HepG2 (cell line): ENCODE measurements around the gene HTR4. TPM values are rescaled to one million over a fixed set of nuclear protein-coding genes. Genes with fewer than 3 reads are reported as not detected.

Source experiments
- ATAC-seq: fragments of 200-7000 bp; cut with Tn5 transposase; 3 replicates; pipeline ENCODE4 v1.9.1; 2020; ENCODE audit warnings: mild to moderate bottlenecking, moderate library complexity
- BruUV-seq: library from RNA; stranded (reverse); fragments of 400-500 nt; replicated peaks from 2 replicates; lab custom pipeline; 2021; lab: Mats Ljungman, UMichigan
- CTCF ChIA-PET: fragments of 300-600 bp; formaldehyde crosslinking; extraction: SDS; loops from one replicate; lab custom pipeline; 2021; ENCODE audit warnings: low total read pairs, inconsistent platforms, low intra/inter-chr PET ratio; lab: Yijun Ruan, JAX
- POLR2A ChIA-PET: fragments of 350-600 bp; sonication (Branson Sonifier 250); formaldehyde crosslinking; loops from one replicate; lab custom pipeline; 2020; ENCODE audit warnings: antibody characterized with exemption, inconsistent platforms; lab: Yijun Ruan, JAX
- DNase-seq: peaks from one replicate; pipeline ENCODE4 v3.0.0-alpha.2; 2015; ENCODE audit warnings: low spot score
- FAIRE-seq: peaks from 3 replicates; lab custom pipeline; 2011; peaks lifted over from hg19 to GRCh38; lab: Jason Lieb, UNC
- H2AFZ ChIP-seq: one replicate; pipeline ENCODE4 v1.6.1; 2011; ENCODE audit warnings: low read length, inconsistent platforms
- H3K27ac ChIP-seq: fragments of 300-600 bp; 3 replicates; pipeline ENCODE4 v1.8.0; 2011; ENCODE audit warnings: mixed run types, mild to moderate bottlenecking, mixed read lengths, low read length, inconsistent platforms; ENCODE audit not compliant: insufficient read depth; ENCODE audit errors: extremely low read length
- H3K27me3 ChIP-seq, 2 experiments: fragments of 200-600 bp in 1 of 2; 2 replicates in 1 of 2; 3 replicates in 1 of 2; pipeline versions ENCODE4 v1.6.0 to v1.8.0; 2011; ENCODE audit warnings: low read length in 2 of 2, mild to moderate bottlenecking in 2 of 2, moderate library complexity in 2 of 2, inconsistent platforms in 1 of 2; ENCODE audit not compliant: insufficient read depth in 2 of 2, control insufficient read depth in 1 of 2
- H3K36me3 ChIP-seq, 2 experiments: fragments of 200-600 bp in 1 of 2; replicated peaks in 1 of 2; 2 replicates in 1 of 2; 3 replicates in 1 of 2; pipeline versions ENCODE4 v1.5.1 to v1.8.0; 2011; ENCODE audit warnings: low read length in 2 of 2, inconsistent platforms in 1 of 2; ENCODE audit not compliant: insufficient read depth in 2 of 2, control insufficient read depth in 1 of 2
- H3K4me1 ChIP-seq: 2 replicates; pipeline ENCODE4 v1.5.1; 2012; ENCODE audit warnings: low read length, inconsistent platforms; ENCODE audit not compliant: insufficient read depth
- H3K4me2 ChIP-seq: 2 replicates; pipeline ENCODE4 v1.6.0; 2011; ENCODE audit warnings: low read depth, low read length, inconsistent platforms
- H3K4me3 ChIP-seq, 3 experiments: fragments of 200-600 bp in 1 of 3; sonication (generic), shearing (Covaris generic) in 1 of 3; replicated peaks in 1 of 3; 2 replicates each; pipeline ENCODE4 v1.5.1; 2011 to 2016; ENCODE audit warnings: low read length in 3 of 3, inconsistent platforms in 2 of 3, low read depth in 2 of 3, mild to moderate bottlenecking in 2 of 3, control low read depth in 1 of 3, mixed read lengths in 1 of 3; ENCODE audit not compliant: insufficient read depth in 1 of 3
- H3K79me2 ChIP-seq: one replicate; pipeline ENCODE4 v1.6.1; 2011; ENCODE audit warnings: low read length, inconsistent platforms; ENCODE audit not compliant: insufficient read depth
- H3K9ac ChIP-seq: 2 replicates; pipeline ENCODE4 v1.6.0; 2011; ENCODE audit warnings: mild to moderate bottlenecking, low read depth, low read length, inconsistent platforms; ENCODE audit not compliant: insufficient read depth
- H3K9me3 ChIP-seq: 2 replicates; pipeline ENCODE4 v1.5.1; 2012; ENCODE audit warnings: mild to moderate bottlenecking, low read length
- H4K20me1 ChIP-seq: 2 replicates; pipeline ENCODE4 v1.6.0; 2011; ENCODE audit warnings: inconsistent platforms, mild to moderate bottlenecking, low read length, moderate library complexity; ENCODE audit not compliant: insufficient read depth
- CBFB ChIP-seq: sonication (generic); formaldehyde crosslinking; IDR thresholded peaks from 2 replicates; pipeline ENCODE4 v1.4.0; 2020; ENCODE audit warnings: missing genetic modification reagents
- FOSL2 ChIP-seq: sonication (generic); formaldehyde crosslinking; IDR thresholded peaks from 2 replicates; pipeline ENCODE4 v1.4.0; 2020; ENCODE audit warnings: missing genetic modification reagents
- GTF2F1 ChIP-seq: fragments of 150-350 bp; IDR thresholded peaks from 2 replicates; pipeline ENCODE4 v1.6.1; 2014; ENCODE audit warnings: low read length
- HMGXB4 ChIP-seq, 2 experiments: sonication (generic) in 1 of 2; formaldehyde crosslinking in 1 of 2; IDR thresholded peaks; 2 replicates each; pipeline versions ENCODE4 v1.4.0 to v1.6.1; 2018 to 2020; ENCODE audit warnings: missing genetic modification reagents in 2 of 2, borderline replicate concordance in 1 of 2, low read depth in 1 of 2, mild to moderate bottlenecking in 1 of 2, missing biosample characterization in 1 of 2
- KLF9 ChIP-seq: IDR thresholded peaks from 2 replicates; pipeline ENCODE4 v1.6.1; 2016; ENCODE audit warnings: low read depth
- LCORL ChIP-seq, 2 experiments: fragments of 450-650 bp in 1 of 2; sonication (generic) in 1 of 2; formaldehyde crosslinking in 1 of 2; IDR thresholded peaks; 2 replicates each; pipeline versions ENCODE4 v1.5.0 to v1.6.1; 2017 to 2020; ENCODE audit warnings: antibody characterized with exemption in 1 of 2, missing genetic modification reagents in 1 of 2
- MBD4 ChIP-seq: IDR thresholded peaks from 2 replicates; pipeline ENCODE4 v1.6.1; 2012; ENCODE audit warnings: low read length, inconsistent platforms, borderline replicate concordance
- MYC ChIP-seq: sonication (generic); formaldehyde crosslinking; IDR thresholded peaks from 2 replicates; pipeline ENCODE4 v1.9.0; 2021; ENCODE audit warnings: missing genetic modification reagents, borderline replicate concordance
- RBM39 ChIP-seq: fragments of 200-400 bp; formaldehyde crosslinking; IDR thresholded peaks from one replicate; pipeline ENCODE4 v1.6.1; 2018; ENCODE audit warnings: antibody characterized with exemption, mild to moderate bottlenecking, low read depth, low read length; ENCODE audit not compliant: poor library complexity, severe bottlenecking
- RORA ChIP-seq: sonication (generic); formaldehyde crosslinking; IDR thresholded peaks from 2 replicates; pipeline ENCODE4 v1.5.0; 2020; ENCODE audit warnings: mild to moderate bottlenecking, missing genetic modification reagents, moderate library complexity
- SP2 ChIP-seq: sonication (generic); formaldehyde crosslinking; IDR thresholded peaks from 2 replicates; pipeline ENCODE4 v1.5.1; 2020; ENCODE audit warnings: mild to moderate bottlenecking, missing genetic modification reagents
- TRIM24 ChIP-seq: sonication (generic); formaldehyde crosslinking; IDR thresholded peaks from 2 replicates; pipeline ENCODE4 v1.8.0; 2022; ENCODE audit warnings: mild to moderate bottlenecking, missing genetic modification reagents
- ZBTB33 ChIP-seq: sonication (generic); formaldehyde crosslinking; IDR thresholded peaks from 2 replicates; pipeline ENCODE4 v1.4.0; 2020; ENCODE audit warnings: missing genetic modification reagents
- ZBTB42 ChIP-seq: sonication (generic); formaldehyde crosslinking; IDR thresholded peaks from 2 replicates; pipeline ENCODE4 v1.5.0; 2020; ENCODE audit warnings: mild to moderate bottlenecking, missing genetic modification reagents
- ZBTB8A ChIP-seq: sonication (generic); formaldehyde crosslinking; IDR thresholded peaks from 2 replicates; pipeline ENCODE4 v1.4.0; 2020; ENCODE audit warnings: mild to moderate bottlenecking, low read depth, missing genetic modification reagents, borderline replicate concordance
- ZMYM4 ChIP-seq: sonication (generic); formaldehyde crosslinking; IDR thresholded peaks from 2 replicates; pipeline ENCODE4 v1.8.1; 2023; ENCODE audit warnings: mild to moderate bottlenecking, missing genetic modification reagents
- ZNF101 ChIP-seq: sonication (generic); formaldehyde crosslinking; IDR thresholded peaks from 2 replicates; pipeline ENCODE4 v1.4.0; 2020; ENCODE audit warnings: mild to moderate bottlenecking, low read depth, missing genetic modification reagents, borderline replicate concordance
- ZNF17 ChIP-seq: sonication (generic); formaldehyde crosslinking; IDR thresholded peaks from 2 replicates; pipeline ENCODE4 v1.5.0; 2020; ENCODE audit warnings: mild to moderate bottlenecking, missing genetic modification reagents
- ZNF335 ChIP-seq: sonication (generic); formaldehyde crosslinking; IDR thresholded peaks from 2 replicates; pipeline ENCODE4 v1.4.0; 2020; ENCODE audit warnings: missing genetic modification reagents
- ZNF354B ChIP-seq: sonication (generic); formaldehyde crosslinking; IDR thresholded peaks from 2 replicates; pipeline ENCODE4 v1.8.0; 2022; ENCODE audit warnings: mild to moderate bottlenecking, missing genetic modification reagents
- ZSCAN5A ChIP-seq: sonication (generic); formaldehyde crosslinking; IDR thresholded peaks from 2 replicates; pipeline ENCODE4 v1.8.0; 2022; ENCODE audit warnings: mild to moderate bottlenecking, missing genetic modification reagents, borderline replicate concordance
- WGBS: methylation state at CpG from one replicate; pipeline ENCODE4 v1.1.6; 2017; ENCODE audit warnings: low lambda C conversion rate; 5-methylcytosine and 5-hydroxymethylcytosine counted together
- in situ Hi-C: cut with HindIII; loops from 2 replicates; pipeline ENCODE4 v1.10.0; 2017; ENCODE audit warnings: low pct_unique_long_range_greater_than_20kb; ENCODE audit not compliant: extremely low pct_ligation_motif_present
- intact Hi-C: fragments of 100-400 bp; cut with micrococcal nuclease; formaldehyde crosslinking; loops from one replicate; pipeline ENCODE4 v1.10.0; 2022; ENCODE audit not compliant: unreplicated experiment
- polyA plus RNA-seq, 8 experiments: library from polyadenylated mRNA; depleted of rRNA in 3 of 8; stranded (reverse) in 7 of 8; unstranded in 1 of 8; fragments of >200 nt; fragmentation: Illumina TruSeq in 4 of 8; extraction: Trizol in 4 of 8; gene quantifications; 2 replicates each; pipeline versions ENCODE4 v1.2.1 to v1.2.3, GENCODE V29; 2011 to 2016; ENCODE audit warnings: low read depth in 4 of 8, missing spikeins in 1 of 8, mixed read lengths in 1 of 8; ENCODE audit not compliant: insufficient read depth in 1 of 8
- total RNA-seq, 5 experiments: library from RNA; depleted of rRNA; stranded (reverse); fragments of >200 nt; fragmentation: Illumina TruSeq; extraction: Trizol; gene quantifications; 2 replicates each; pipeline ENCODE4 v1.2.3, GENCODE V29; 2016; ENCODE audit warnings: low read depth in 1 of 5

Gene HTR4
- total and polyA plus RNA-seq, 2 of the 13 experiments (the other 11 are each of a cell fraction or from before 2014, with no cell fraction given): not detected

- TF ChIP-seq HMGXB4 (CRISPR knock-in tag; IDR thresholded peaks at IDR 0.05; ENCODE audit: borderline replicate concordance in 1 of 2, low read depth in 1 of 2) (no peak), RORA (CRISPR knock-in tag) (no peak), ZBTB33 (CRISPR knock-in tag) (no peak)
These were observed 15.2 kb downstream of the HTR4 start (continued) for GRCh38 chr5:148639081-148639480.

- no peaks in the 10 kb centered on the region for H3K4me1 ChIP-seq
- H2AFZ ChIP-seq: no peak overlapping the region
- H3K36me3 ChIP-seq: no peaks in the 10 kb centered on the region
- POLR2A ChIA-PET: no interaction called here
- H4K20me1 ChIP-seq: no peaks in the 10 kb centered on the region
- intact Hi-C loops: no loop called here
- CTCF ChIA-PET: no interaction called here
- H3K4me3 ChIP-seq: no peak overlapping the region
- no peaks in the 10 kb centered on the region for H3K79me2 ChIP-seq
- FAIRE-seq: no peak
- no peaks in the 10 kb centered on the region for H3K27me3 ChIP-seq
- H3K27ac ChIP-seq: no peak overlapping the region
- TF ChIP-seq ZNF17 (CRISPR knock-in tag) (no peak), ZMYM4 (CRISPR knock-in tag) (no peak), SP2 (CRISPR knock-in tag) (no peak), RBM39 (no peak), GTF2F1 (no peak), ZNF101 (CRISPR knock-in tag) (no peak), CBFB (CRISPR knock-in tag) (no peak), ZBTB8A (CRISPR knock-in tag) (no peak), MBD4 (no peak), ZNF335 (CRISPR knock-in tag) (no peak), KLF9 (no peak), ZSCAN5A (CRISPR knock-in tag) (no peak), LCORL (IDR thresholded peaks at IDR 0.05) (no peak), LCORL (CRISPR knock-in tag; IDR thresholded peaks at IDR 0.05) (no peak), ZBTB42 (CRISPR knock-in tag) (no peak), TRIM24 (CRISPR knock-in tag) (no peak), MYC (CRISPR knock-in tag) (no peak), FOSL2 (no peak), ZNF354B (CRISPR knock-in tag) (no peak)
- TF ChIP-seq, all 625 proteins: peak for 0
- H3K4me2 ChIP-seq: no peak overlapping the region
- in situ Hi-C loops: no loop called here
- DNase-seq (no peak), ATAC-seq (no peak)
- no TSS peak for BruUV-seq
- H3K9me3 ChIP-seq: no peaks in the 10 kb centered on the region
- no peak overlapping the region for H3K9ac ChIP-seq
- 2% methylated on average over 3 of the region's 3 CpGs for WGBS
These were observed 18.0 kb downstream of the HTR4 start for GRCh38 chr5:148636353-148636752.
